Stimulated activated memory B cell treated with anti-CD40 and anti-IgM and Interleukin-4, amounts not matched to agents 10 μg/mL and 1 μg/mL and 100 μg/mL, for 72 hours (primary cell): Measurements from ENCODE around the gene COL15A1.

ENCODE experiments used
- ATAC-seq: fragments of 150-1000 bp; cut with Tn5 transposase; 2 replicates; pipeline ENCODE4 v1.10.0; 2021
- H3K27ac Mint-ChIP-seq: one replicate; pipeline ENCODE4 v1.8.0; 2022; ENCODE audit warnings: mild to moderate bottlenecking, mixed read lengths
- H3K27me3 Mint-ChIP-seq: one replicate; pipeline ENCODE4 v1.8.0; 2022; ENCODE audit warnings: mixed read lengths
- H3K36me3 Mint-ChIP-seq: one replicate; pipeline ENCODE4 v1.8.0; 2022; ENCODE audit warnings: mixed read lengths
- H3K4me1 Mint-ChIP-seq: one replicate; pipeline ENCODE4 v1.8.0; 2022; ENCODE audit warnings: mixed read lengths
- H3K4me3 Mint-ChIP-seq: one replicate; pipeline ENCODE4 v1.8.0; 2022; ENCODE audit warnings: mild to moderate bottlenecking, moderate library complexity, mixed read lengths
- H3K9me3 Mint-ChIP-seq: one replicate; pipeline ENCODE4 v1.8.0; 2022; ENCODE audit warnings: mixed read lengths

The COL15A1 gene

GRCh38 chr9:99118782-99119466 lies 175.2 kb downstream of the COL15A1 start:
- Mint-ChIP-seq H3K9me3 (no peaks in the 10 kb centered on the region), H3K27ac (peak overlapping the region; percentile 83), H3K4me1 (peaks cover 71% of the 10 kb centered on the region), H3K36me3 (peaks cover 18% of the 10 kb centered on the region), H3K27me3 (no peaks in the 10 kb centered on the region), H3K4me3 (peak overlapping the region; percentile 77)
- ATAC-seq, result peak; percentile 99

GRCh38 chr9:99119976-99120655 lies 176.4 kb downstream of the COL15A1 start:
- H3K4me1 Mint-ChIP-seq, result peaks cover 62% of the 10 kb centered on the region
- H3K36me3 Mint-ChIP-seq, result peaks cover 21% of the 10 kb centered on the region
- no peak for ATAC-seq
- no peaks in the 10 kb centered on the region for H3K27me3 Mint-ChIP-seq
- no peaks in the 10 kb centered on the region for H3K9me3 Mint-ChIP-seq
- peak overlapping the region; percentile 83 for H3K27ac Mint-ChIP-seq
- no peak overlapping the region for H3K4me3 Mint-ChIP-seq
